ENCODE data around the gene IFNA1.
"Not testable (repeated sequence)": the region's sequence is repeated elsewhere in the genome, so short reads cannot be mapped to it uniquely, and the experiment has no call there.

The IFNA1 gene

DNA sequence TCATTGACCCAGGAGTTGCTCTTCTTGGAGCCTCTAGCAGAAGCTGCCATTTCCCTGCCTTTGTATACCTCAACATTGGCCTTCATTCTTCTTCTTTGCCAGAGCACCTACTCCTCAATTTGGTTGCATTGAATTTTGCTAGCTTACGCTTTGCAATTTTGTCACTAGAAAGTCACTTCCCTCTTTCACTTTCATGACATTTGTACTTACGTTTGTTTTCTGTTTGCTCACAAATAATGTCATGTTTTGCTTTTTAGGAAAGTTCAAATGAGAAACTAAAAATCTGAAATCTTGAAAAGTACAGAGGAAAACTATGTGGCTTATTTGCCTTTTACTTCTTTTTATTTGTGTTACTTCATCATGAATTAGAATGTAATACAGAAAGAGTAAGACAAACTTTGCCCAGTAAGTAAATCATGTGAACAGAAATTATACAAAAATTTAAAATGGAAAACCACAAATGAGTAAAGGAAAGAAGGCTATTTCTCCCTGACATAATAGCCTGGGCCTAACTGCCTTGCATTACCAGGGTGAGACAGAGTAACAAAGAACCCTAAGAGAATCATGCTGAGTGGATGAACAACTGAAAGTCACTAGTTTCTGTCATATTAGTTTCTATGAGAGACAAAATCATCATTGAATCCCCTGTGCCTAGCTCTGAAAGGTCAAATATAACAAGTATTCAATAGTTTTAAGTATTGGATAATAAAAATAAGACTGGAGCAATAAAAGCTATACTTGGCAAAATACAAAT is 7.4 kb upstream of the IFNA1 start:
- DNase-seq, result no peak
- TF ChIP-seq, protein P1, sequence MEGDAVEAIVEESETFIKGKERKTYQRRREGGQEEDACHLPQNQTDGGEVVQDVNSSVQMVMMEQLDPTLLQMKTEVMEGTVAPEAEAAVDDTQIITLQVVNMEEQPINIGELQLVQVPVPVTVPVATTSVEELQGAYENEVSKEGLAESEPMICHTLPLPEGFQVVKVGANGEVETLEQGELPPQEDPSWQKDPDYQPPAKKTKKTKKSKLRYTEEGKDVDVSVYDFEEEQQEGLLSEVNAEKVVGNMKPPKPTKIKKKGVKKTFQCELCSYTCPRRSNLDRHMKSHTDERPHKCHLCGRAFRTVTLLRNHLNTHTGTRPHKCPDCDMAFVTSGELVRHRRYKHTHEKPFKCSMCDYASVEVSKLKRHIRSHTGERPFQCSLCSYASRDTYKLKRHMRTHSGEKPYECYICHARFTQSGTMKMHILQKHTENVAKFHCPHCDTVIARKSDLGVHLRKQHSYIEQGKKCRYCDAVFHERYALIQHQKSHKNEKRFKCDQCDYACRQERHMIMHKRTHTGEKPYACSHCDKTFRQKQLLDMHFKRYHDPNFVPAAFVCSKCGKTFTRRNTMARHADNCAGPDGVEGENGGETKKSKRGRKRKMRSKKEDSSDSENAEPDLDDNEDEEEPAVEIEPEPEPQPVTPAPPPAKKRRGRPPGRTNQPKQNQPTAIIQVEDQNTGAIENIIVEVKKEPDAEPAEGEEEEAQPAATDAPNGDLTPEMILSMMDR (IDR thresholded peaks at IDR 0.05), result no peak
- H3K27me3 ChIP-seq, result peaks cover 0 to 6% of the 10 kb centered on the region in 2 donors
- no peaks in the 10 kb centered on the region for H3K4me1 ChIP-seq
- H3K27ac ChIP-seq, result no peak overlapping the region
- intact Hi-C loops (cut with DNase I; ENCODE audit: low total_unique reads), result no loop called here
- H3K9me3 ChIP-seq, result no peaks in the 10 kb centered on the region
- no peak overlapping the region for H3K4me3 ChIP-seq
- no peaks in the 10 kb centered on the region for H3K36me3 ChIP-seq

GRCh38 chr9:21434202-21435014 is 5.8 kb upstream of the IFNA1 start:
- intact Hi-C loops (cut with DNase I; ENCODE audit: low total_unique reads), result no loop called here
- Histone ChIP-seq H3K4me1 (no peaks in the 10 kb centered on the region), H3K27me3 (peaks cover 0 to 6% of the 10 kb centered on the region in 2 donors), H3K36me3 (no peaks in the 10 kb centered on the region), H3K27ac (no peak overlapping the region), H3K9me3 (no peaks in the 10 kb centered on the region), H3K4me3 (no peak overlapping the region)
- DNase-seq, result no peak
- TF ChIP-seq, protein P1 (IDR thresholded peaks at IDR 0.05), result no peak

DNA sequence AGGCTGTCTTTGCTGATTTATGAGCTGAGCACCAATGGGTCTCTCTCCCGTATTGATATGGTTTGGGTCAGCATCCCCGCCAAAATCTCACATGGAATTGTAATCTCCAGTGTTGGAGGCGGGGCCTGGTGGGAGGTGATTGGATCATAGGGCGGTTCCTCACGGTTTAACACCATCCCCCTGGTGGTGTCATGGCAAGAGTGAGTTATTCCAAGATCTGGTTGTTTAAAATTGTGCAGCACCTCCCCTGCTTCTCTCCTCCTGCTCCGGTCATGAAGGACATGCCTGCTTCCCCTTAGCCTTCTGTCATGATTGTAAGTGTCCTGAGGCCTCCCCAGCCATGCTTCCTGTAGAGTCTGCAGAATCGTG is 5.2 kb upstream of the IFNA1 start:
- H3K27me3 ChIP-seq; H3K4me3 ChIP-seq; H3K9me3 ChIP-seq; DNase-seq; intact Hi-C loops (cut with DNase I; ENCODE audit: low total_unique reads); H3K4me1 ChIP-seq; H3K36me3 ChIP-seq; H3K27ac ChIP-seq: not testable (repeated sequence)

DNA sequence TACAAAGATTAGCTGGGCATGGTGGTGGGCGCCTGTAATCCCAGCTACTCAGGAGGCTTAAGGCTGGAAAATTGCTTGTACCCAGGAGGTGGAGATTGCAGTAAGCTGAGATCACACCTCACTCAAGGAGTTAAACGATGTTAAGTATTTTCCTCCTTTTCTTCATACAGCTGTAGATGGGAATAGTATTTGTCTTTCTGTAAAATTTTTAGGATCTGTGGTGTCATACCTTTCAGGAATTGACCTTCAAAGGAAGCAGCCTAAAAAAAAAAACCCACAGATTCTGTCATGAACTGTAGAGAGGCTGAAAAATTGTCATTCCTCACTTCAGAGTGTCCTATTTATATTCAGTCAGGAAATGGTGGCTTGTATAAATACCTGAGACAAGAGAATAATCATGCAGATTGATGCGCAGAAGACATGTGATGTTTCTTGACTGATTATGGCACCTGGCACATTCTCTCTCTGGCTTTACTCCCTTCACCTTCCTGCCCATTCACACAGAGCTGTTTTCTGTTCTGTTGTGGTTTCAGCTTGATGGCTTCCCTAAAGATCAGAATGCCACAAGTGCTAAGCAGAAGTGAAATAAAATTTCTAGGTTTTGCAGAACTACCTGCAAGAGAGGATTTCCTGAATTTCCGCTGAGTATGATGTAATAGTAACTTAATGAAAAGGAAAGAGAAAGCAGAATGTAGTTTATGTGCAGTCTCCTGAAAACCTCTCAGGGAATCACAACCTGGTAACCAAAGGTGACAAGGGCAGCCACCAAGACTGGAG is 3.8 kb downstream of the IFNA1 start:
- no peak for DNase-seq
- H3K4me1 ChIP-seq, result no peaks in the 10 kb centered on the region
- intact Hi-C loops (cut with DNase I; ENCODE audit: low total_unique reads), result no loop called here
- H3K4me3 ChIP-seq, result no peak overlapping the region
- no peaks in the 10 kb centered on the region for H3K36me3 ChIP-seq
- no peak overlapping the region for H3K27ac ChIP-seq
- TF ChIP-seq, protein P1 (IDR thresholded peaks at IDR 0.05), result no peak
- no peaks in the 10 kb centered on the region for H3K27me3 ChIP-seq
- no peaks in the 10 kb centered on the region for H3K9me3 ChIP-seq

DNA sequence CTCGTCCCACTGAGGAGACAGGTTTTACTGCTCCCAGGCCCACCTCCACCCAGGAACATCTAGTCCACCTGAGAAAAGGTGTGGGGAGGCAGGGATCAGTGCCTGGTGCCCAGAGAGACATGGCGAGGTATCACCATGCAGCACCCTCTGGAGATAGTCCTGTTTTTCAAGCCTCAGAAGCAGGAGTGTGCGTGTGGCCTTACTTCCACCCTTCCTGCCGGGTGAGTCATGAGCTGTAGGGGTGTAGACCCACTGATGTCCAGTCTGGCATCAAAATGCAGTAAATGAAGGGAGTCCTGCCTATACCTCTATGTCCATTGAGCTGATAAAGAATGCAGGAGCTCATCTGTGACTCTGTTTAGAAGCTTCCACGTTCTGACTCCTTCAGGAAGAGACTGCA is 9.1 kb downstream of the IFNA1 start:
- H3K27ac ChIP-seq; intact Hi-C loops (cut with DNase I; ENCODE audit: low total_unique reads); DNase-seq; H3K27me3 ChIP-seq; H3K4me3 ChIP-seq; H3K36me3 ChIP-seq; H3K9me3 ChIP-seq; H3K4me1 ChIP-seq: not testable (repeated sequence)

DNA sequence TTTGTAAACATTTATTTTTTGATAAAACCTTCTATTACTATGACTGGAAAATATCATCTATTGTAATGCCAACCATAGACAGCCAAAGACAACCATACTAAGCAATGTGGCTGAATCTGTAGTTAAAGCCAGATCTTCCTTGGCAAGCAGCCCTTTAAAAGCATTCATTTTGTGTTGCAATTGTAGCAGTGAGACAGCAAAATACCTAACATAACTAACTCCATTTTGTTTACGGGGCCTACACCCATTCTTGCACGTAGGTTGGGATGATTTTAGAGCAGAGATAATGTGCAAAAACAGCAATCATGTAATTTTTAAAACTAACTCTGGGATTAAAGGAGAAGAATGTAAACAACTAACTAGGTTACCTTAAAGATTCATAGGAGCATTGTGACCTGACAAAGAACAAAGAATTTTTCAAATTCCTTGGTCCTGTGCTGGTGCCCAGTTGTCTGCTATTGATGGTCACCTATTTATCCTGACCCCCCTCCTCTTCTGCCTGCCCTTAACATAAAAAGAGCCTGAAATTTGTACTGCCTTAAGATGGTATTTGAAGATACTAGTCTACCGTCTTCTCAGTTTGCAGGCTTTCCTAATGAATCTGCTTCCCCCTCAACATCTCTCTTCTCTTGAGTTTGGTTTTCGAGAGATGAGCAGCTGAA is 10.6 kb downstream of the IFNA1 start:
- no peak overlapping the region for H3K27ac ChIP-seq
- no peaks in the 10 kb centered on the region for H3K4me1 ChIP-seq
- DNase-seq, result no peak
- no peaks in the 10 kb centered on the region for H3K27me3 ChIP-seq
- no peak overlapping the region for H3K4me3 ChIP-seq
- intact Hi-C loops (cut with DNase I; ENCODE audit: low total_unique reads), result no loop called here
- no peaks in the 10 kb centered on the region for H3K9me3 ChIP-seq
- no peaks in the 10 kb centered on the region for H3K36me3 ChIP-seq
- TF ChIP-seq, protein P1 (IDR thresholded peaks at IDR 0.05), result no peak
